Subcutaneous adipose tissue (tissue), 4 donors: ENCODE measurements around the gene NXNL1. TPM values are rescaled to one million over a fixed set of nuclear protein-coding genes. Genes with fewer than 3 reads are reported as not detected.

Experiments used
- CTCF ChIP-seq: fragments of 450-650 bp; IDR thresholded peaks from one replicate; pipeline ENCODE4 v1.5.1; 2016; ENCODE audit warnings: low read depth, mild to moderate bottlenecking, control low read depth, antibody characterized with exemption, moderate library complexity
- total RNA-seq, 4 donors: library from RNA; depleted of rRNA; stranded (reverse); fragments of >200 nt; gene quantifications; one replicate each; pipeline ENCODE4 v1.1.0, GENCODE V29; 2016

Gene NXNL1
- 1 to 10 TPM in 2 of 4 donors, not detected in 2; 1.3 to 2.1 TPM for total RNA-seq

- TF ChIP-seq CTCF: no peak
These were observed at the start of gene NXNL1 for GRCh38 chr19:17460372-17461230. Gene NXNL1 (minus strand): TSS chr19:17460926. CDS start chr19:17460869, 57 bp downstream.

GRCh38 chr19:17506745-17507144, 46.0 kb upstream of the NXNL1 start:
- no peak for TF ChIP-seq CTCF

GRCh38 chr19:17505223-17505622, 44.5 kb upstream of the NXNL1 start:
- TF ChIP-seq CTCF: no peak

GRCh38 chr19:17504456-17504855, 43.7 kb upstream of the NXNL1 start:
- no peak for TF ChIP-seq CTCF

- TF ChIP-seq CTCF: no peak
These were observed 43.3 kb upstream of the NXNL1 start for GRCh38 chr19:17504030-17504429.

- TF ChIP-seq CTCF: no peak
These were observed 42.5 kb upstream of the NXNL1 start for GRCh38 chr19:17503240-17503639.

GRCh38 chr19:17500447-17501198, 39.9 kb upstream of the NXNL1 start:
- no peak for TF ChIP-seq CTCF
